BLaER1 treated with 17β-estradiol and CSF1 and Interleukin-3, amounts not matched to agents 10 nM and 100 nM (cell line): ENCODE data around the gene FAH.

Source experiments
- H3K27ac ChIP-seq, 11 experiments: shearing (Covaris generic); formaldehyde crosslinking; 2 replicates each; pipeline ENCODE4 v1.8.1; 2022
- H3K27me3 ChIP-seq, 11 experiments: shearing (Covaris generic); formaldehyde crosslinking; 2 replicates each; pipeline ENCODE4 v1.8.1; 2022
- H3K36me3 ChIP-seq, 11 experiments: shearing (Covaris generic); formaldehyde crosslinking; 2 replicates each; pipeline ENCODE4 v1.8.1; 2022
- H3K4me1 ChIP-seq, 10 experiments: shearing (Covaris generic); formaldehyde crosslinking; 2 replicates each; pipeline ENCODE4 v1.8.1; 2022
- H3K4me2 ChIP-seq, 11 experiments: shearing (Covaris generic); formaldehyde crosslinking; 2 replicates each; pipeline ENCODE4 v1.8.1; 2022
- H3K4me3 ChIP-seq, 10 experiments: shearing (Covaris generic); formaldehyde crosslinking; 2 replicates each; pipeline ENCODE4 v1.8.1; 2022
- H3K9ac ChIP-seq, 11 experiments: shearing (Covaris generic); formaldehyde crosslinking; 2 replicates each; pipeline ENCODE4 v1.8.1; 2022
- H3K9me3 ChIP-seq, 11 experiments: shearing (Covaris generic); formaldehyde crosslinking; replicated peaks in 1 of 11; 2 replicates each; pipeline ENCODE4 v1.8.1; 2022
- H4K20me1 ChIP-seq, 11 experiments: shearing (Covaris generic); formaldehyde crosslinking; 2 replicates each; pipeline ENCODE4 v1.8.1; 2022
- Cebpa-rat ChIP-seq, 11 experiments: shearing (Covaris generic); IDR thresholded peaks; 2 replicates each; pipeline ENCODE4 v1.8.1; 2022

The FAH gene

DNA sequence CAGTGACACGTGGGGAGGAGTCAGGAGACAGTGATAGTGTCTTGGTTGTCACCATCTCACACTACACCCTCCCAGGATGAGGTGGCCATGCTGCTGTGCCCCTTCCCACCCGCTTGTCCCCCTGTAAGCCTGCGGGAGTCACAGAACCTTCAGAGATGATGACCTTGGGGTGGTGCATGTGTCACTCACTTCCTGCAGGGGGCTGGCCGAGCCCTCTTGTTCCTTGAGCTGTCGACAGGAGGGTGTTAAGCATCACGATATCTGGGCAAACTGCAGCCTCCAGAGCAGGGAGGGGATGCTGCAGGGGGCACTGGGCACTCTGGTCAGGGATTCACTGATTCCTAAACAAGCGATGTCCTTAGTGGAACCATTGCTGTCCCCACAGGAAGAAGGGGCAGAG is 27.7 kb downstream of the FAH start:
- Histone ChIP-seq H4K20me1 (peaks cover 0 to 11% (median 0%) of the 10 kb centered on the region in 11 experiments; a peak in 2 of 22 replicates), H3K4me1 (peaks cover 19 to 30% (median 27%) of the 10 kb centered on the region in 10 experiments), H3K4me2 (no peak overlapping the region), H3K9ac (no peak overlapping the region), H3K4me3 (no peak overlapping the region), H3K9me3 (peaks cover 0 to 5% (median 4%) of the 10 kb centered on the region in 11 experiments; a peak in 9 of 22 replicates), H3K27ac (0 out of 22 replicates have a peak overlapping the region, but pooled peaks of 1 of the 11 experiments have one; percentile 38), H3K36me3 (peaks cover 15 to 75% (median 62%) of the 10 kb centered on the region in 11 experiments), H3K27me3 (no peaks in the 10 kb centered on the region)
- no peak for TF ChIP-seq Cebpa-rat (IDR thresholded peaks at IDR 0.05)

DNA sequence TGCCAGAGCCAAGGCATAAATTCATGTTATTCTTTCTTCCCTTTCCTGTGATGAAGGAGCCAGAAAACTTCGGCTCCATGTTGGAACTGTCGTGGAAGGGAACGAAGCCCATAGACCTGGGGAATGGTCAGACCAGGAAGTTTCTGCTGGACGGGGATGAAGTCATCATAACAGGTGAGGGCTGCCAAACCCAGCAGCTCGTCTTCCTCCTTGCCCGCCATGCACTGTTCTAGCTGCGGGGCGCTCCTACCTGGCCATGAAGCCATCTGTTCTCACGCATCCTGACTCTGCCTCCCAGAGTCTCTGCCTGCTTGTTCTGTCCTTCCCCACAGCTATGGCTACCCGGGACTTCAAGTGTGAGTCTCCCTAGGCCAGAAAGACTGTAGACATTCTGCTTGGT is 28.2 kb downstream of the FAH start:
- Histone ChIP-seq H3K4me2 (no peak overlapping the region), H3K27me3 (no peaks in the 10 kb centered on the region), H3K4me1 (peaks cover 19 to 30% (median 27%) of the 10 kb centered on the region in 10 experiments), H3K9ac (no peak overlapping the region), H3K4me3 (no peak overlapping the region), H3K36me3 (peaks cover 20 to 76% (median 64%) of the 10 kb centered on the region in 11 experiments), H3K9me3 (peaks cover 0 to 10% (median 9%) of the 10 kb centered on the region in 11 experiments; a peak in 10 of 22 replicates), H4K20me1 (peaks cover 0 to 11% (median 0%) of the 10 kb centered on the region in 11 experiments; a peak in 2 of 22 replicates), H3K27ac (no peak overlapping the region)
- TF ChIP-seq Cebpa-rat (IDR thresholded peaks at IDR 0.05) = no peak

DNA sequence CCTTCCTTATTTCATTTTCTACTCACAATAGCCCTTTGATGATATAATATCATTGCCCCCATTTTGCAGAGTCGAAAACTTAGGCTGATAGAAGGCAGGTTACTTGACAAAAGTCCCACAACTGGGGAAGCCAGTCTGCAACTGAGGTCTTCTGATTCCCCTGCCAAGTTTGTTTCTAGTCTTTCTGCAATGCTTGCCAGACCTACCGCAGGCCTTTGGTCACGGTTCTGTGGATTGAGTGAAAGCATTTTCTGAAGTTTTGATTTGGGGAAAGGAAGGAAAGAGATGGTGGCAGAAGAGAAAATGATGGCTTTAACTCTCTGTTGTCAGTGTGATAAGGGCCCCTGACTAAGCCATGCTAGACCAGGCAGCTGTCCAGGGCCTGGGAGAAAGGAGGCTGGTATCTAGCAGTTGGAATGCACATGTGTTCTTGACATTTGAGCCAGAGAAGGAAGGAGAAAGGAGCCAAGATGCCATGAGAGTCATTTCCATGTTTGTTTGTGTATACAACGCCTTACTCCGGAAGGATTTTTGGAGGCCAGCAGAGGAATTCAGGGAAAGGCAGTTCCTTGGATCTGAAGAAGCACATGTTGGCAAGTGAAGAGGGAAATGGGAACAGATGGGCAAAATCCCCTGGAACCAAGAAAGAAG is 29.9 kb downstream of the FAH start:
- H3K9ac ChIP-seq = no peak overlapping the region
- no peak overlapping the region for H3K27ac ChIP-seq
- H3K27me3 ChIP-seq = no peaks in the 10 kb centered on the region
- H4K20me1 ChIP-seq = peaks cover 0 to 11% (median 0%) of the 10 kb centered on the region in 11 experiments; a peak in 2 of 22 replicates
- H3K4me3 ChIP-seq = no peak overlapping the region
- TF ChIP-seq Cebpa-rat (IDR thresholded peaks at IDR 0.05) = no peak
- H3K36me3 ChIP-seq = peaks cover 33 to 88% (median 76%) of the 10 kb centered on the region in 11 experiments
- H3K4me2 ChIP-seq = peak overlapping the region in 6 of 11 experiments; percentile 9 to 47 (median 17); a peak in 7 of 22 replicates
- H3K4me1 ChIP-seq = peaks cover 17 to 29% (median 21%) of the 10 kb centered on the region in 10 experiments
- peaks cover 0 to 17% (median 9%) of the 10 kb centered on the region in 11 experiments; a peak in 10 of 22 replicates for H3K9me3 ChIP-seq

DNA sequence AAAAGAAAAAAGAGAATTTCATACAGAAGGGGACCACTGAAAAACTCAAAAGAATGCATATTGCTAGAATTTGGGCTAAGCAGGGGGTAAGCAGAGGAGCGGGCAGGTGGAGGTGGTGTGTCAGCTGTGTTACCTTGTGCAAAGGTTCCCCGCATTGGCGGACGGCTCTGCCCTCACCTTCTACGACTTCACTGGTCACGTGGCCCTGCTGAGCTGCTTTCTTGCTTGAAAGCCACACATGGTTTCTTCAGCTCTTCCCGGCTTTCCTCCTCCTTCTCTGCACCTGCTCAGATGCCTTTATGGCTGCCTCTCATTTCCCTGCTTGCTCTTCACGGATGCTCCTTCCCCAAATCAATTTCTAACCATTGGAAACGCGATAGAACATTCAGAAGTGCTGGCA is 30.5 kb downstream of the FAH start:
- TF ChIP-seq Cebpa-rat (IDR thresholded peaks at IDR 0.05) = no peak
- peaks cover 0 to 11% (median 0%) of the 10 kb centered on the region in 11 experiments; a peak in 2 of 22 replicates for H4K20me1 ChIP-seq
- peaks cover 0 to 17% (median 9%) of the 10 kb centered on the region in 11 experiments; a peak in 10 of 22 replicates for H3K9me3 ChIP-seq
- no peak overlapping the region for H3K27ac ChIP-seq
- H3K27me3 ChIP-seq = no peaks in the 10 kb centered on the region
- H3K36me3 ChIP-seq = peaks cover 33 to 88% (median 74%) of the 10 kb centered on the region in 11 experiments
- H3K4me3 ChIP-seq = no peak overlapping the region
- H3K4me1 ChIP-seq = peaks cover 16 to 28% (median 21%) of the 10 kb centered on the region in 10 experiments
- peak overlapping the region in 3 of 11 experiments; percentile 9 to 47 (median 28); a peak in 1 of 22 replicates for H3K4me2 ChIP-seq
- H3K9ac ChIP-seq = no peak overlapping the region

DNA sequence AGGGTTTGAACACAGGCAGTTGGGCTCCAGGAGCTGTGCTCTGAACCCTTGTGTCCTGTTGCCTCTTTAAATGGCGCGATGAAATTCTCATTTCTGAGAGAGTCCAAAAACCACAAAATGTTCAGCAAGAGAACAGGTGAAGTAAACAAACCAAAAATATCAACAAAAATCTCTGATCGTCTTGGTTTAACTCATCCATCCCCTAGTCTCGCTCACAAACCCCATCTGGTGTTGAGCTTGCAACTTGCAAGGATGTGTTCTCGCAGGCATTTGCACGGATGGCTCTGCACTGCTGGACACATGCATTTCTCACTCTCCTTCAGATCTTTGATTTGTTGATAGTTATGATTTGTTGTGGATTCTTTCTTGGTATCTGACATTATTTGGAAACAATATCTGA is 31.1 kb downstream of the FAH start:
- no peak overlapping the region for H3K27ac ChIP-seq
- peaks cover 0 to 11% (median 0%) of the 10 kb centered on the region in 11 experiments; a peak in 2 of 22 replicates for H4K20me1 ChIP-seq
- TF ChIP-seq Cebpa-rat (IDR thresholded peaks at IDR 0.05) = no peak
- peaks cover 10 to 24% (median 19%) of the 10 kb centered on the region in 10 experiments for H3K4me1 ChIP-seq
- no peak overlapping the region for H3K9ac ChIP-seq
- H3K4me2 ChIP-seq = no peak overlapping the region
- peaks cover 0 to 17% (median 9%) of the 10 kb centered on the region in 11 experiments; a peak in 10 of 22 replicates for H3K9me3 ChIP-seq
- peaks cover 33 to 90% (median 74%) of the 10 kb centered on the region in 11 experiments for H3K36me3 ChIP-seq
- no peaks in the 10 kb centered on the region for H3K27me3 ChIP-seq
- no peak overlapping the region for H3K4me3 ChIP-seq

DNA sequence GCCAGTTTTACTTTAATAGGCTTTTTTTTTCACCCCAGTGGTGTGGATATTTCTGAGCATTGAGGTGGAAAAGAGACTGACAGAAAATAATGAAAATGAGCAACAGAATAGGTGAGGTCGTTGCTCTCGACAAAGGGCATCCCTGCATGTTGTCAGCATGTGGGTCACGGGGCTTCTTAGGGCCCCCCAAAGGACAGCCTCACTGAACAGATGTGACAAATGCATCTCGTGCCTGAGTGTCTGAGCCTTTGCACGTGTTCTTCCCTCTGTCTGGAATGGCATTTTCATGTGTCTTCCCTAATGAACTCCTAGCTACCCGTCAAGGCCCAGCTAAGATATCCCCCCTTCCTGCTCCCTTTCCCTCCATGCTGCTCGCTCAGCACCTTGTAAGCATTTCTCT is 31.8 kb downstream of the FAH start:
- no peak overlapping the region for H3K4me3 ChIP-seq
- peaks cover 0 to 17% (median 9%) of the 10 kb centered on the region in 11 experiments; a peak in 10 of 22 replicates for H3K9me3 ChIP-seq
- no peak overlapping the region for H3K9ac ChIP-seq
- no peaks in the 10 kb centered on the region for H3K27me3 ChIP-seq
- H3K4me2 ChIP-seq = no peak overlapping the region
- no peak overlapping the region for H3K27ac ChIP-seq
- H4K20me1 ChIP-seq = peaks cover 0 to 8% (median 0%) of the 10 kb centered on the region in 11 experiments; a peak in 2 of 22 replicates
- peaks cover 4 to 17% (median 13%) of the 10 kb centered on the region in 10 experiments; a peak in 19 of 20 replicates for H3K4me1 ChIP-seq
- TF ChIP-seq Cebpa-rat (IDR thresholded peaks at IDR 0.05) = no peak
- H3K36me3 ChIP-seq = peaks cover 33 to 89% (median 73%) of the 10 kb centered on the region in 11 experiments

DNA sequence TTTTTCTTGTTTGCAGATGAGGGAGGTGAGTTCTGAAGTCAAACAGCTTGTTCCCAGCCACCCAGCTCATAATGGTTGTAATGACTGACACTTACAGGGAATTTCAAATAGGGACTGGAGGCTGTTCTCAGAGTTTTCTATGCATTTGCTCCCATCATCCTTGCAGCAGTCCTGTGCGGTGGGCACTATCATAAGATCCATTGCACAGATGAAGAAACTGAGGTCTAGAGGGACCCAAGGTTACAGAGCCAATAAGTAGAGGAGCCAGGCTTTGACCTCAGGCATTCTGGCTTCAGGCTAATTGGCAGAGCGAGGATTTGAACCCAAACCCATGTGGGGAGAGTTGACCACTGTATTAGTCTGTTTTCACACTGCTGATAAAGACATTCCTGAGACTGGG is 32.4 kb downstream of the FAH start:
- Histone ChIP-seq H3K27ac (no peak overlapping the region), H3K4me2 (no peak overlapping the region), H4K20me1 (0 out of 22 replicates have a peak, but pooled peaks cover 0 to 2% (median 0%) of the 10 kb centered on the region in 11 experiments), H3K4me1 (peaks cover 0 to 14% (median 9%) of the 10 kb centered on the region in 10 experiments; a peak in 9 of 20 replicates), H3K27me3 (no peaks in the 10 kb centered on the region), H3K4me3 (no peak overlapping the region), H3K9ac (no peak overlapping the region), H3K36me3 (peaks cover 33 to 83% (median 67%) of the 10 kb centered on the region in 11 experiments), H3K9me3 (peaks cover 0 to 17% (median 9%) of the 10 kb centered on the region in 11 experiments; a peak in 10 of 22 replicates)
- no peak for TF ChIP-seq Cebpa-rat (IDR thresholded peaks at IDR 0.05)

DNA sequence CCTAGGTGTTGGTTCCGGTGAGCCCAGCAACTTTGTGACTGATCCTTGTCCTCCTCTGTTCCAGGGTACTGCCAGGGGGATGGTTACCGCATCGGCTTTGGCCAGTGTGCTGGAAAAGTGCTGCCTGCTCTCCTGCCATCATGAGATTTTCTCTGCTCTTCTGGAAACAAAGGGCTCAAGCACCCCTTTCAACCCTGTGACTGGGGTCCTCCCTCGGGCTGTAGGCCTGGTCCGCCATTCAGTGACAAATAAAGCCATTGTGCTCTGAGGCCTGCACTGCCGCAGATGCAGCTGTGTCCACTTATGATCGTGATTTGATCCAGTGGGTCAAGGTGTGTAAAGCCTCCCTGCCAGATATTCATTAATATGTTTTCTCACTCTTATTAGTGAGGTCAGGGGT is 33.3 kb downstream of the FAH start:
- H3K9ac ChIP-seq = no peak overlapping the region
- no peak for TF ChIP-seq Cebpa-rat (IDR thresholded peaks at IDR 0.05)
- H3K36me3 ChIP-seq = peaks cover 33 to 74% (median 58%) of the 10 kb centered on the region in 11 experiments
- H4K20me1 ChIP-seq = no peaks in the 10 kb centered on the region
- no peak overlapping the region for H3K4me3 ChIP-seq
- no peak overlapping the region for H3K4me2 ChIP-seq
- H3K9me3 ChIP-seq = peaks cover 0 to 17% (median 9%) of the 10 kb centered on the region in 11 experiments; a peak in 10 of 22 replicates
- H3K27ac ChIP-seq = no peak overlapping the region
- no peaks in the 10 kb centered on the region for H3K27me3 ChIP-seq
- H3K4me1 ChIP-seq = peaks cover 0 to 14% (median 9%) of the 10 kb centered on the region in 10 experiments; a peak in 9 of 20 replicates

DNA sequence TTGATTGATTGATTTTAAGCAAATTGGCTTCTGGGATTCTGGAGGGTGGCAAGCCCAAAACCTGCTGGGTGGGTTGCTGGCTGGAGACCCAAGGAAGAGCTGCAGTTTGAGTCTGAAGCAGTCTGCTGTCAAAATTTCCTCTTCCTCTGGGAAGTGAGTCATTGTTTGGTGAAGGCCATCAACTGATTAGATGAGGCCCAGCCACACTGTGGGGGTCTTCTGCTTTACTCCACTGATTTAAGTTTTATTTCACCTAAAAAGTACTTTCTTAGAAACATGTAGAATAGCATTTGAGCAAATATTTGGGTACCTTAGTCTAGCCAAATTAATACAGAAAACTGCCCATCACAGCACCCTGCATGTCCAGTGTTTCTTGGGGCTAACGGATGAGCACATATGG is 33.8 kb downstream of the FAH start:
- no peak overlapping the region for H3K4me3 ChIP-seq
- H4K20me1 ChIP-seq = no peaks in the 10 kb centered on the region
- no peak overlapping the region for H3K9ac ChIP-seq
- H3K27me3 ChIP-seq = no peaks in the 10 kb centered on the region
- H3K4me2 ChIP-seq = no peak overlapping the region
- TF ChIP-seq Cebpa-rat (IDR thresholded peaks at IDR 0.05) = no peak
- no peak overlapping the region for H3K27ac ChIP-seq
- peaks cover 0 to 14% (median 9%) of the 10 kb centered on the region in 10 experiments; a peak in 9 of 20 replicates for H3K4me1 ChIP-seq
- H3K9me3 ChIP-seq = peaks cover 0 to 17% (median 9%) of the 10 kb centered on the region in 11 experiments; a peak in 10 of 22 replicates
- peaks cover 31 to 68% (median 52%) of the 10 kb centered on the region in 11 experiments for H3K36me3 ChIP-seq
